HCT116 (cell line): ENCODE measurements around the gene CRADD. TPM values are rescaled to one million over a fixed set of nuclear protein-coding genes. Genes with fewer than 3 reads are reported as not detected.

ENCODE experiments used
- ATAC-seq: fragments of 200-7000 bp; cut with Tn5 transposase; 2 replicates; pipeline ENCODE4 v1.9.1; 2020; ENCODE audit warnings: mild to moderate bottlenecking, moderate library complexity
- BruUV-seq: library from RNA; stranded (reverse); fragments of 400-500 nt; replicated peaks from 2 replicates; lab custom pipeline; 2021; lab: Mats Ljungman, UMichigan
- CTCF ChIA-PET: fragments of 300-600 bp; sonication (Branson Sonifier 250); formaldehyde crosslinking; loops from one replicate; lab custom pipeline; 2021; ENCODE audit warnings: antibody characterized with exemption; lab: Charles Lee
- POLR2A ChIA-PET: fragments of 300-600, 350-600 bp; sonication (Branson Sonifier 250); formaldehyde crosslinking; loops from one replicate; lab custom pipeline; 2021; ENCODE audit warnings: antibody characterized with exemption; lab: Charles Lee
- RAD21 ChIA-PET, 2 experiments: fragments of 300-600 bp; sonication (Branson Sonifier 250); formaldehyde crosslinking; loops; one replicate each; lab custom pipeline; 2023; ENCODE audit warnings: low total read pairs in 2 of 2; ENCODE audit not compliant: uncharacterized antibody in 2 of 2, unreplicated experiment in 2 of 2, low non-redundant PET in 1 of 2; lab: Charles Lee
- DNase-seq: peaks from one replicate; pipeline ENCODE4 v3.0.0-alpha.2; 2010; ENCODE audit warnings: low read depth, low spot score
- H2AFZ ChIP-seq: fragments of 200-600 bp; shearing (Covaris generic), sonication (generic); 2 replicates; pipeline ENCODE4 v1.6.1; 2017; ENCODE audit warnings: low read depth, mixed run types, mixed read lengths, antibody characterized with exemption, low read length; ENCODE audit not compliant: poor library complexity, severe bottlenecking
- H3K27ac ChIP-seq: 2 replicates; pipeline ENCODE4 v1.5.1; 2012; ENCODE audit warnings: low read depth, low read length
- H3K27me3 ChIP-seq: fragments of 200-600 bp; sonication (generic); 2 replicates; pipeline ENCODE4 v1.6.1; 2016; ENCODE audit warnings: mixed run types, low read length, mixed read lengths; ENCODE audit not compliant: insufficient read depth
- H3K36me3 ChIP-seq, 2 experiments: fragments of 200-500 bp in 1 of 2; fragments of 200-600 bp in 1 of 2; sonication (Bioruptor generic) in 1 of 2; sonication (generic) in 1 of 2; 2 replicates each; pipeline versions ENCODE4 v1.5.1 to v1.6.1; 2014 to 2016; ENCODE audit warnings: low read length in 2 of 2, inconsistent platforms in 1 of 2, mixed read lengths in 1 of 2, mixed run types in 1 of 2; ENCODE audit not compliant: insufficient read depth in 2 of 2, control insufficient read depth in 1 of 2
- H3K4me1 ChIP-seq, 2 experiments: fragments of 200-600 bp in 1 of 2; sonication (generic) in 1 of 2; 2 replicates each; pipeline versions ENCODE4 v1.5.1 to v1.6.1; 2012 to 2017; ENCODE audit warnings: low read length in 2 of 2, inconsistent platforms in 1 of 2, mild to moderate bottlenecking in 1 of 2, mixed read lengths in 1 of 2, mixed run types in 1 of 2, moderate library complexity in 1 of 2; ENCODE audit not compliant: insufficient read depth in 2 of 2, control insufficient read depth in 1 of 2
- H3K4me2 ChIP-seq: fragments of 200-600 bp; sonication (generic); 2 replicates; pipeline ENCODE4 v1.6.1; 2017; ENCODE audit warnings: mixed run types, low read length, mixed read lengths
- H3K4me3 ChIP-seq, 2 experiments: fragments of 200-600 bp in 1 of 2; sonication (generic) in 1 of 2; replicated peaks in 1 of 2; 2 replicates each; pipeline ENCODE4 v1.5.1; 2011 to 2016; ENCODE audit warnings: low read length in 2 of 2, control low read depth in 1 of 2, low read depth in 1 of 2, mild to moderate bottlenecking in 1 of 2, mixed read lengths in 1 of 2, mixed run types in 1 of 2
- H3K79me2 ChIP-seq: fragments of 200-600 bp; sonication (generic); 2 replicates; pipeline ENCODE4 v1.6.1; 2017; ENCODE audit warnings: mild to moderate bottlenecking, mixed run types, low read length, moderate library complexity, mixed read lengths; ENCODE audit not compliant: insufficient read depth
- H3K9ac ChIP-seq: fragments of 200-600 bp; sonication (generic); 2 replicates; pipeline ENCODE4 v1.6.1; 2016; ENCODE audit warnings: low read length, mixed read lengths
- H3K9me2 ChIP-seq: fragments of 200-600 bp; sonication (generic), shearing (Covaris generic); 2 replicates; pipeline ENCODE4 v1.6.1; 2017; ENCODE audit warnings: mixed run types, mild to moderate bottlenecking, moderate library complexity; ENCODE audit not compliant: insufficient read depth
- H3K9me3 ChIP-seq, 2 experiments: fragments of 200-500 bp in 1 of 2; fragments of 200-600 bp in 1 of 2; sonication (Bioruptor generic) in 1 of 2; sonication (generic) in 1 of 2; 2 replicates each; pipeline ENCODE4 v1.6.1; 2014 to 2017; ENCODE audit warnings: low read length in 2 of 2, mixed read lengths in 2 of 2, inconsistent platforms in 1 of 2, low read depth in 1 of 2, mild to moderate bottlenecking in 1 of 2, mixed run types in 1 of 2, moderate library complexity in 1 of 2; ENCODE audit not compliant: control insufficient read depth in 1 of 2, insufficient read depth in 1 of 2
- H4K20me1 ChIP-seq: fragments of 200-600 bp; sonication (generic), shearing (Covaris generic); 2 replicates; pipeline ENCODE4 v1.6.1; 2017; ENCODE audit warnings: mixed run types, mild to moderate bottlenecking, moderate library complexity; ENCODE audit not compliant: insufficient read depth
- CBX3 ChIP-seq: IDR thresholded peaks from 2 replicates; pipeline ENCODE4 v1.6.1; 2012; ENCODE audit warnings: low read depth
- CTCF ChIP-seq, 3 experiments: fragments of 200-600 bp in 1 of 3; sonication (generic) in 1 of 3; IDR thresholded peaks in 2 of 3; conservative IDR thresholded peaks in 1 of 3; 2 replicates each; pipeline ENCODE4 v1.5.1; 2012 to 2017; ENCODE audit warnings: low read depth in 2 of 3, low read length in 2 of 3, antibody characterized with exemption in 1 of 3, borderline replicate concordance in 1 of 3, control low read depth in 1 of 3, mild to moderate bottlenecking in 1 of 3, mixed read lengths in 1 of 3, mixed run types in 1 of 3, moderate library complexity in 1 of 3; ENCODE audit not compliant: insufficient read depth in 1 of 3
- ELF1 ChIP-seq: IDR thresholded peaks from 2 replicates; pipeline ENCODE4 v1.6.1; 2012; ENCODE audit warnings: low read depth, borderline replicate concordance
- POLR2A ChIP-seq: IDR thresholded peaks from 2 replicates; pipeline ENCODE4 v1.7.0; 2011; ENCODE audit warnings: borderline replicate concordance; ENCODE audit not compliant: insufficient read depth, insufficient read length; ENCODE audit errors: extremely low read depth
- POLR2AphosphoS5 ChIP-seq: IDR thresholded peaks from 2 replicates; pipeline ENCODE4 v1.6.1; 2011; ENCODE audit warnings: mild to moderate bottlenecking, low read depth, low read length, moderate library complexity
- RAD21 ChIP-seq: IDR thresholded peaks from 2 replicates; pipeline ENCODE4 v1.6.1; 2012; ENCODE audit warnings: low read depth, mild to moderate bottlenecking
- SIN3A ChIP-seq: IDR thresholded peaks from 2 replicates; pipeline ENCODE4 v1.6.1; 2012; ENCODE audit warnings: low read depth
- intact Hi-C: fragments of 100-400 bp; cut with micrococcal nuclease; formaldehyde crosslinking; loops from 2 replicates; pipeline ENCODE4 v1.10.0; 2022
- total RNA-seq: library from RNA; stranded (reverse); gene quantifications from one replicate; pipeline ENCODE4 v1.2.1, GENCODE V29; 2021; ENCODE audit not compliant: unreplicated experiment
- TF ChIP-seq, protein P1 (sequence below): IDR thresholded peaks from 2 replicates; pipeline ENCODE4 v1.6.1; 2012
- TF ChIP-seq, protein P2 (sequence below): IDR thresholded peaks from 2 replicates; pipeline ENCODE4 v1.6.1; 2012

Gene CRADD
- total RNA-seq, 1 experiment from 2014 or later = 12.2 TPM

- Histone ChIP-seq H3K79me2 (no peaks in the 10 kb centered on the region), H3K9ac (no peak overlapping the region), H4K20me1 (no peaks in the 10 kb centered on the region), H3K27ac (no peak overlapping the region), H3K4me2 (no peak overlapping the region), H2AFZ (no peak overlapping the region), H3K27me3 (no peaks in the 10 kb centered on the region), H3K4me3 (no peak overlapping the region), H3K4me1 (peaks cover 39 to 66% of the 10 kb centered on the region in 2 experiments), H3K9me2 (no peaks in the 10 kb centered on the region), H3K36me3 (peaks cover 0 to 6% of the 10 kb centered on the region in 2 experiments; a peak in 1 of 4 replicates), H3K9me3 (no peaks in the 10 kb centered on the region)
- no peak for DNase-seq
- BruUV-seq = no TSS peak
- TF ChIP-seq CBX3 (no peak), POLR2AphosphoS5 (no peak)
- TF ChIP-seq, protein P1, sequence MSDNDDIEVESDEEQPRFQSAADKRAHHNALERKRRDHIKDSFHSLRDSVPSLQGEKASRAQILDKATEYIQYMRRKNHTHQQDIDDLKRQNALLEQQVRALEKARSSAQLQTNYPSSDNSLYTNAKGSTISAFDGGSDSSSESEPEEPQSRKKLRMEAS = no peak
- ChIA-PET RAD21 (no interaction called here), CTCF (no interaction called here), POLR2A (no interaction called here)
- ATAC-seq = no peak
- intact Hi-C loops = loop anchor here (5.0 to 10.0 kb wide), 2 partner anchors 224 to 313 kb away; no protein-coding TSS in a partner anchor
Measured at GRCh38 chr12:93788853-93789252, 111.7 kb downstream of the CRADD start.

- TF ChIP-seq, protein P2, sequence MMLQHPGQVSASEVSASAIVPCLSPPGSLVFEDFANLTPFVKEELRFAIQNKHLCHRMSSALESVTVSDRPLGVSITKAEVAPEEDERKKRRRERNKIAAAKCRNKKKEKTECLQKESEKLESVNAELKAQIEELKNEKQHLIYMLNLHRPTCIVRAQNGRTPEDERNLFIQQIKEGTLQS = no peak
- TF ChIP-seq SIN3A = no peak
- TF ChIP-seq RAD21 = no peak
- no peak for TF ChIP-seq POLR2A
- TF ChIP-seq POLR2AphosphoS5 = no peak
- TF ChIP-seq CTCF (IDR thresholded peaks at IDR 0.05 in 2 of 3, conservative IDR thresholded peaks at IDR 0.05 in 1 of 3; ENCODE audit: borderline replicate concordance in 1 of 3, insufficient read depth in 1 of 3, low read depth in 2 of 3, low read length in 2 of 3) = no peak
- no peak for TF ChIP-seq ELF1
- ATAC-seq (no peak), DNase-seq (no peak)
- H3K9me2 ChIP-seq = no peaks in the 10 kb centered on the region
- H3K9ac ChIP-seq = no peak overlapping the region
- intact Hi-C loops = loop anchor here (5.0 to 10.0 kb wide), 2 partner anchors 225 to 313 kb away; no protein-coding TSS in a partner anchor
- H3K27me3 ChIP-seq = no peaks in the 10 kb centered on the region
- no TSS peak for BruUV-seq
- H3K4me2 ChIP-seq = no peak overlapping the region
- H2AFZ ChIP-seq = no peak overlapping the region
- H3K4me3 ChIP-seq = no peak overlapping the region
- ChIA-PET CTCF (no interaction called here), POLR2A (no interaction called here), RAD21 (no interaction called here)
- H3K36me3 ChIP-seq = peaks cover 0 to 6% of the 10 kb centered on the region in 2 experiments; a peak in 1 of 4 replicates
- H4K20me1 ChIP-seq = no peaks in the 10 kb centered on the region
- H3K9me3 ChIP-seq = no peaks in the 10 kb centered on the region
- H3K27ac ChIP-seq = no peak overlapping the region
- no peaks in the 10 kb centered on the region for H3K79me2 ChIP-seq
- H3K4me1 ChIP-seq = peaks cover 30 to 57% of the 10 kb centered on the region in 2 experiments
Measured at GRCh38 chr12:93789767-93790166, 112.6 kb downstream of the CRADD start.
